Measurements from ENCODE around the gene C3orf18. TPM values are rescaled to one million over a fixed set of nuclear protein-coding genes. Genes with fewer than 3 reads are reported as not detected.

Gene C3orf18
- total and polyA plus RNA-seq, 9 of the 15 experiments (the other 6 are each of a cell fraction or from before 2014, with no cell fraction given) = 0.01 to 2.3 (median 0.94) TPM

DNA sequence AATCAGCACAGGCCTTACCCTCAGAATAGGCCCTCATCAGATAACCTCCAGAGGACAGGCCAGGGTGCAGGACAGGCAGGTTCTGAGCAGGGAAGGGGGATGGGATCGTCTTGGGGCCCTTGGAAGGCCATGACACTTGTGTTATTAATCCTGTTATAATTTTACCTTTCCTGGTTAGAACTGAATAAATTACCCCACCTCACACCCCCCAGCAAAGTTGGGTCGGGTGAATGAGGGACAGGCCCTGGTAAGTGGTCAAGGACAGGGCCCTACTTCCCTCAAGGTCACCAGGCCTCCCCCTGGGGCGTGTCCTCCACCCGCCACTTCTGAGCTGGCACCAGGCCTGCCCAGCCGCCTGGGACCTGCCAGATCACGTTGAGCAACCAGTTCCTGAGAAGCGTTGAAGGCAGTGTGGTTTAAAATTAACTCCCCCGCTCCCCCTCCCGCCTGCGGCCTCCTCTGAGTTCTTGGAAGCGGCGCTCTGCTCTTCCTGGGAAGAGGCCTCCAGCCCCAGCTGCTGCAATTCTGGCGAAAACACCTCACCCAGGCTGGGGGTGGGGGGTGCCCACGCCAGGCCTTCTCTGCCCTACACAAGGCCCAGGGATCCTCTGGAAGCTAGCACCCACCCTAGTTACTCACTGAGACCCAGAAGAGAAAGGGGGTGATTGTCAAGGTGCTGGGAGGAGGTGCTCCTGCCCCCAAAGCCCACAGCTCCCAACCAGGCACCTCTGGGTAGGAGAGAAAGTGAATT lies 33.5 kb upstream of the C3orf18 start (continued):
- TF ChIP-seq AFF4 (CRISPR knock-in tag; IDR thresholded peaks at IDR 0.05) (no peak), PHF21A (IDR thresholded peaks at IDR 0.05; ENCODE audit: borderline replicate concordance, low read depth) (no peak), ZNF253 (CRISPR knock-in tag; conservative IDR thresholded peaks at IDR 0.05) (no peak), ZZZ3 (IDR thresholded peaks at IDR 0.05) (no peak), FUS (optimal IDR thresholded peaks at IDR 0.05; ENCODE audit: low read depth, low read length) (no peak), KLF6 (CRISPR knock-in tag; IDR thresholded peaks at IDR 0.05; ENCODE audit: borderline replicate concordance) (no peak), ARID3B (CRISPR knock-in tag; IDR thresholded peaks at IDR 0.05; ENCODE audit: borderline replicate concordance) (no peak), OTX1 (CRISPR knock-in tag; IDR thresholded peaks at IDR 0.05) (no peak), ATF7 (IDR thresholded peaks at IDR 0.05) (peak; percentile 48; the same call in 1 of the 2 replicates), XRCC4 (IDR thresholded peaks at IDR 0.05; ENCODE audit: extremely low read depth, insufficient read depth, insufficient read length) (no peak)
- TF ChIP-seq, protein P1, sequence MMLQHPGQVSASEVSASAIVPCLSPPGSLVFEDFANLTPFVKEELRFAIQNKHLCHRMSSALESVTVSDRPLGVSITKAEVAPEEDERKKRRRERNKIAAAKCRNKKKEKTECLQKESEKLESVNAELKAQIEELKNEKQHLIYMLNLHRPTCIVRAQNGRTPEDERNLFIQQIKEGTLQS (IDR thresholded peaks at IDR 0.05) = 0 out of 2 replicates have a peak, but pooled peaks have one; percentile 31
- TF ChIP-seq, protein P1 (CRISPR knock-in tag; conservative IDR thresholded peaks at IDR 0.05) = no peak
- TF ChIP-seq, protein P2, sequence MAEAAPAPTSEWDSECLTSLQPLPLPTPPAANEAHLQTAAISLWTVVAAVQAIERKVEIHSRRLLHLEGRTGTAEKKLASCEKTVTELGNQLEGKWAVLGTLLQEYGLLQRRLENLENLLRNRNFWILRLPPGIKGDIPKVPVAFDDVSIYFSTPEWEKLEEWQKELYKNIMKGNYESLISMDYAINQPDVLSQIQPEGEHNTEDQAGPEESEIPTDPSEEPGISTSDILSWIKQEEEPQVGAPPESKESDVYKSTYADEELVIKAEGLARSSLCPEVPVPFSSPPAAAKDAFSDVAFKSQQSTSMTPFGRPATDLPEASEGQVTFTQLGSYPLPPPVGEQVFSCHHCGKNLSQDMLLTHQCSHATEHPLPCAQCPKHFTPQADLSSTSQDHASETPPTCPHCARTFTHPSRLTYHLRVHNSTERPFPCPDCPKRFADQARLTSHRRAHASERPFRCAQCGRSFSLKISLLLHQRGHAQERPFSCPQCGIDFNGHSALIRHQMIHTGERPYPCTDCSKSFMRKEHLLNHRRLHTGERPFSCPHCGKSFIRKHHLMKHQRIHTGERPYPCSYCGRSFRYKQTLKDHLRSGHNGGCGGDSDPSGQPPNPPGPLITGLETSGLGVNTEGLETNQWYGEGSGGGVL (CRISPR knock-in tag; IDR thresholded peaks at IDR 0.05) = no peak
